GM23248 (cell line): Measurements from ENCODE around the gene ZNF837.

ENCODE experiments used
- EZH2 ChIP-seq: fragments of 200-600 bp; sonication (generic); IDR thresholded peaks from 2 replicates; pipeline ENCODE4 v1.6.1; 2018; ENCODE audit warnings: antibody characterized with exemption, mild to moderate bottlenecking; ENCODE audit not compliant: insufficient read depth, poor library complexity, severe bottlenecking
- EZH2phosphoT487 ChIP-seq: fragments of 200-600 bp; sonication (generic); IDR thresholded peaks from 2 replicates; pipeline ENCODE4 v1.6.1; 2018; ENCODE audit warnings: antibody characterized with exemption, moderate library complexity, mild to moderate bottlenecking, low read depth; ENCODE audit not compliant: insufficient read depth

DNA sequence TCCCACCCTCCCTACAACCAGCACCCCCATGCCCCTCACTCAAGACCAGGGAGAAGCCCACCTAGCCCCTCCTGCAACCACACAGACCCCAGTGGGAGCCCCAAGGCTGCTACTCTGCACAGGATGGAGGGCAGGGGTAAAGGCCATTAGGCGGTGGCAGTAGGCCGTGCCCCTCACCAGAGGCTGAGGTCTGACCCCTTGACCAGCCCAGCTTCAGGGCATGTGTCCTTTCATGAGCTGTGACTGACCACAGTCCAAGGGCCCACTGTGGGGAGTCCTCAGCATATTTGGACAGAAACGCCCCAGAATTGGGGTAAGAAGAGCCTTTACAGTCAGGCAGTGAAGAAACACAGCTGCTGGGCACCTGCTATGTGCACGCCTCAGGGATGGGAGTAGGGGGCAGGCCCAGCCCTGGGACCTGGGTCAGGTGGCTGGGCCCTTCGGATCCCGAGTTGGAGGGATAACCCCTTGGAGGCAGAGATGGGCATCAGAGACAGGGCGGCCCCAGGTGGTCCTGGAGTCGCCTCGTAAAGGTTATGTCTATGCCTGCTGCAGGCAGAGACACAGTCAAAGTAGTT lies 4.6 kb upstream of the ZNF837 start:
- TF ChIP-seq EZH2 = no peak
- TF ChIP-seq EZH2phosphoT487 = no peak
